H1 (cell line): ENCODE data around the gene SLC22A25. TPM values are rescaled to one million over a fixed set of nuclear protein-coding genes. Genes with fewer than 3 reads are reported as not detected.

Experiments
- CTCF ChIA-PET: fragments of 300-600 bp; sonication (Branson Sonifier 250); formaldehyde crosslinking; loops from one replicate; lab custom pipeline; 2021; ENCODE audit not compliant: partially characterized antibody; lab: Charles Lee
- POLR2A ChIA-PET: fragments of 300-600 bp; sonication (Branson Sonifier 250); formaldehyde crosslinking; loops from one replicate; lab custom pipeline; 2021; ENCODE audit warnings: inconsistent platforms; ENCODE audit not compliant: partially characterized antibody; lab: Charles Lee
- DNase-seq, 2 experiments: peaks; one replicate each; pipeline versions ENCODE4 v3.0.0 to v3.0.0-alpha.2; 2010 to 2022; ENCODE audit warnings: low spot score in 2 of 2, low read depth in 1 of 2, mixed read lengths in 1 of 2
- FAIRE-seq: peaks from 2 replicates; lab custom pipeline; 2011; peaks lifted over from hg19 to GRCh38; lab: Jason Lieb, UNC
- H2AFZ ChIP-seq: 2 replicates; pipeline ENCODE4 v1.8.1; 2012; ENCODE audit warnings: low read length, inconsistent platforms
- H2AK5ac ChIP-seq: 2 replicates; pipeline ENCODE4 v1.6.1; 2013; ENCODE audit warnings: low read depth, low read length
- H2BK120ac ChIP-seq: replicated peaks from 2 replicates; pipeline ENCODE3; 2013; ENCODE audit warnings: low read depth, low read length, inconsistent platforms
- H2BK12ac ChIP-seq: 2 replicates; pipeline ENCODE4 v1.6.1; 2013; ENCODE audit warnings: low read depth, low read length
- H2BK15ac ChIP-seq: 2 replicates; pipeline ENCODE4 v1.6.1; 2013; ENCODE audit warnings: low read length
- H2BK20ac ChIP-seq: 2 replicates; pipeline ENCODE4 v1.6.1; 2013; ENCODE audit warnings: low read length
- H2BK5ac ChIP-seq: 2 replicates; pipeline ENCODE4 v1.6.1; 2013; ENCODE audit warnings: low read depth, low read length
- H3K14ac ChIP-seq: 2 replicates; pipeline ENCODE4 v1.6.1; 2013; ENCODE audit warnings: inconsistent platforms; ENCODE audit not compliant: insufficient read length
- H3K18ac ChIP-seq: 2 replicates; pipeline ENCODE4 v1.6.1; 2013; ENCODE audit warnings: low read length; ENCODE audit errors: extremely low read depth
- H3K23ac ChIP-seq: 2 replicates; pipeline ENCODE4 v1.6.1; 2013; ENCODE audit warnings: inconsistent platforms; ENCODE audit not compliant: insufficient read length
- H3K23me2 ChIP-seq: 2 replicates; pipeline ENCODE4 v1.6.1; 2013; ENCODE audit warnings: low read depth, low read length
- H3K27ac ChIP-seq: 2 replicates; pipeline ENCODE4 v1.6.1; 2011; ENCODE audit warnings: low read depth, low read length, inconsistent platforms
- H3K27me3 ChIP-seq, 4 experiments: replicated peaks in 1 of 4; 1 replicate in 1 of 4; 2 replicates in 3 of 4; pipeline versions ENCODE4 v1.6.1 to v1.8.1; 2011 to 2013; ENCODE audit warnings: low read length in 3 of 4, mild to moderate bottlenecking in 3 of 4, inconsistent platforms in 2 of 4, mixed read lengths in 2 of 4, moderate library complexity in 1 of 4; ENCODE audit not compliant: control insufficient read depth in 3 of 4, insufficient read depth in 3 of 4; ENCODE audit errors: extremely low read depth in 1 of 4
- H3K36me3 ChIP-seq, 4 experiments: 2 replicates each; pipeline versions ENCODE4 v1.6.1 to v1.8.1; 2011 to 2013; ENCODE audit warnings: mild to moderate bottlenecking in 4 of 4, low read length in 3 of 4, moderate library complexity in 2 of 4, control low read depth in 1 of 4, inconsistent platforms in 1 of 4; ENCODE audit not compliant: insufficient read depth in 4 of 4, control insufficient read depth in 2 of 4
- H3K4ac ChIP-seq: replicated peaks from 2 replicates; pipeline ENCODE3; 2013; ENCODE audit warnings: low read length, low read depth, mixed read lengths, inconsistent platforms; ENCODE audit not compliant: insufficient read length
- H3K4me1 ChIP-seq, 4 experiments: replicated peaks in 1 of 4; 1 replicate in 1 of 4; 2 replicates in 3 of 4; pipeline versions ENCODE4 v1.6.1 to v1.8.1; 2011 to 2013; ENCODE audit warnings: low read length in 3 of 4, inconsistent platforms in 2 of 4, mixed read lengths in 1 of 4; ENCODE audit not compliant: insufficient read depth in 4 of 4, control insufficient read depth in 3 of 4
- H3K4me2 ChIP-seq, 2 experiments: 2 replicates each; pipeline versions ENCODE4 v1.6.1 to v1.8.1; 2011 to 2013; ENCODE audit warnings: low read depth in 2 of 2, low read length in 2 of 2, control low read depth in 1 of 2, inconsistent platforms in 1 of 2, mild to moderate bottlenecking in 1 of 2; ENCODE audit not compliant: insufficient read depth in 1 of 2
- H3K4me3 ChIP-seq, 4 experiments: fragments of 200-600, 300-600 bp in 1 of 4; sonication (generic), shearing (Covaris generic), sonication (Bioruptor Twin) in 1 of 4; 2 replicates each; pipeline versions ENCODE4 v1.5.1 to v1.8.1; 2011 to 2016; ENCODE audit warnings: low read length in 4 of 4, low read depth in 3 of 4, control low read depth in 2 of 4, inconsistent platforms in 2 of 4, mild to moderate bottlenecking in 2 of 4, mixed read lengths in 1 of 4, moderate library complexity in 1 of 4; ENCODE audit not compliant: insufficient read depth in 2 of 4; ENCODE audit errors: extremely low read depth in 1 of 4
- H3K56ac ChIP-seq: replicated peaks from 2 replicates; pipeline ENCODE3; 2013; ENCODE audit warnings: low read depth, mild to moderate bottlenecking, mixed read lengths, low read length, inconsistent platforms; ENCODE audit not compliant: insufficient read length
- H3K79me1 ChIP-seq: 2 replicates; pipeline ENCODE4 v1.6.1; 2013; ENCODE audit warnings: low read depth, low read length, control low read depth
- H3K79me2 ChIP-seq, 2 experiments: 2 replicates each; pipeline versions ENCODE4 v1.6.1 to v1.8.1; 2012 to 2013; ENCODE audit warnings: low read length in 2 of 2, mild to moderate bottlenecking in 2 of 2, inconsistent platforms in 1 of 2; ENCODE audit not compliant: insufficient read depth in 2 of 2, control insufficient read depth in 1 of 2
- H3K9ac ChIP-seq, 4 experiments: replicated peaks in 1 of 4; 1 replicate in 1 of 4; 2 replicates in 3 of 4; pipeline versions ENCODE4 v1.6.1 to v1.8.1; 2011 to 2013; ENCODE audit warnings: low read depth in 3 of 4, low read length in 3 of 4, control low read depth in 2 of 4, mild to moderate bottlenecking in 2 of 4, moderate library complexity in 2 of 4, inconsistent platforms in 1 of 4; ENCODE audit errors: extremely low read depth in 1 of 4
- H3K9me3 ChIP-seq, 2 experiments: 2 replicates each; pipeline versions ENCODE4 v1.6.1 to v1.8.1; 2012 to 2013; ENCODE audit warnings: mild to moderate bottlenecking in 2 of 2, moderate library complexity in 2 of 2, control low read depth in 1 of 2, inconsistent platforms in 1 of 2, low read depth in 1 of 2, low read length in 1 of 2, mixed read lengths in 1 of 2; ENCODE audit not compliant: insufficient read depth in 2 of 2
- H4K20me1 ChIP-seq, 2 experiments: replicated peaks in 1 of 2; 2 replicates each; pipeline versions ENCODE3 to v1.8.1; 2011 to 2013; ENCODE audit warnings: inconsistent platforms in 2 of 2, low read length in 2 of 2, mild to moderate bottlenecking in 1 of 2; ENCODE audit not compliant: insufficient read depth in 2 of 2, control insufficient read depth in 1 of 2
- H4K5ac ChIP-seq: 2 replicates; pipeline ENCODE4 v1.6.1; 2013; ENCODE audit warnings: low read length, low read depth, mixed read lengths, inconsistent platforms; ENCODE audit not compliant: insufficient read length
- H4K8ac ChIP-seq: 2 replicates; pipeline ENCODE4 v1.8.0; 2013; ENCODE audit warnings: mild to moderate bottlenecking, moderate library complexity, low read length, inconsistent platforms; ENCODE audit not compliant: insufficient read depth; ENCODE audit errors: extremely low read depth
- H4K91ac ChIP-seq: replicated peaks from 2 replicates; pipeline ENCODE3; 2013; ENCODE audit warnings: low read length, mixed read lengths, inconsistent platforms; ENCODE audit not compliant: insufficient read length
- MAX ChIP-seq: IDR thresholded peaks from 2 replicates; pipeline ENCODE4 v1.6.1; 2012; ENCODE audit warnings: inconsistent platforms
- WGBS, 2 experiments: shearing (Covaris generic) in 1 of 2; methylation state at CpG; one replicate each; pipeline versions ENCODE4 v1.1.6 to v1.1.7; 2013 to 2015; ENCODE audit warnings: low lambda C conversion rate in 2 of 2, mixed read lengths in 2 of 2, inconsistent platforms in 1 of 2, low coverage in 1 of 2, missing lambda C conversion rate in 1 of 2; ENCODE audit not compliant: insufficient replicate concordance in 2 of 2, insufficient coverage in 1 of 2, insufficient read length in 1 of 2; ENCODE audit errors: extremely low coverage in 1 of 2, missing lambda C conversion rate in 1 of 2; 5-methylcytosine and 5-hydroxymethylcytosine counted together
- polyA plus RNA-seq, 7 experiments: library from polyadenylated mRNA; depleted of rRNA in 3 of 7; stranded (reverse) in 5 of 7; unstranded in 2 of 7; fragments of >200 nt in 5 of 7; fragments of 200-250 nt in 2 of 7; gene quantifications; 1 replicate in 5 of 7; 2 replicates in 1 of 7; 4 replicates in 1 of 7; pipeline versions ENCODE4 v1.2.1 to v1.2.3, GENCODE V29; 2011 to 2013; ENCODE audit warnings: missing spikeins in 2 of 7, mixed read lengths in 2 of 7
- total RNA-seq: library from RNA; stranded (reverse); fragmentation: NEBNext Ultra II Directional; extraction: Animal tissue kit (Norgen Biotek cat#: 25700); gene quantifications from 2 replicates; pipeline ENCODE4 v1.2.1, GENCODE V29; 2021

Gene SLC22A25
- total and polyA plus RNA-seq, 2 of the 8 experiments (the other 6 are each of a cell fraction or from before 2014, with no cell fraction given), result not detected

GRCh38 chr11:63240098-63240497, 3.3 kb downstream of the SLC22A25 start:
- no peak overlapping the region for H3K23ac ChIP-seq
- TF ChIP-seq MAX, result no peak

More at GRCh38 chr11:63240098-63240497, 3.3 kb downstream of the SLC22A25 start:
- Histone ChIP-seq H3K27ac (no peak overlapping the region), H2BK12ac (no peak overlapping the region), H3K4me1 (no peaks in the 10 kb centered on the region; a peak in 1 of 7 replicates), H2AFZ (no peak overlapping the region), H3K4ac (no peak overlapping the region), H3K4me3 (no peak overlapping the region), H4K91ac (no peak overlapping the region), H3K23me2 (no peaks in the 10 kb centered on the region), H3K36me3 (peaks cover 0 to 2% (median 0%) of the 10 kb centered on the region in 4 experiments; a peak in 1 of 8 replicates), H3K14ac (no peak overlapping the region), H3K56ac (no peak overlapping the region), H2AK5ac (no peak overlapping the region), H4K8ac (no peak overlapping the region), H3K9me3 (peaks cover 14 to 23% of the 10 kb centered on the region in 2 experiments), H3K79me2 (no peaks in the 10 kb centered on the region), H3K9ac (no peak overlapping the region), H3K4me2 (no peak overlapping the region), H2BK15ac (no peak overlapping the region), H4K20me1 (no peaks in the 10 kb centered on the region), H2BK20ac (no peak overlapping the region), H4K5ac (no peak overlapping the region), H2BK120ac (no peak overlapping the region), H3K18ac (no peak overlapping the region), H3K27me3 (no peaks in the 10 kb centered on the region), H3K79me1 (no peaks in the 10 kb centered on the region), H2BK5ac (no peak overlapping the region)
- ChIA-PET CTCF (interaction anchor here (1.2 kb wide), 1 partner anchor 38 kb away, joined by 3 read pairs; no protein-coding TSS in a partner anchor), POLR2A (no interaction called here)
- 92% methylated on average over 1 of the region's 1 CpG; no CpG with 5 or more reads in 1 of the 2 experiments for WGBS, 2 experiments
- DNase-seq (no peak), FAIRE-seq (no peak)
